HepG2 (cell line): ENCODE data around the gene EID1. TPM values are rescaled to one million over a fixed set of nuclear protein-coding genes. Genes with fewer than 3 reads are reported as not detected.

Source experiments
- ATF7 ChIP-seq, 2 experiments: fragments of 450-650 bp in 1 of 2; sonication (generic) in 1 of 2; formaldehyde crosslinking in 1 of 2; IDR thresholded peaks; 2 replicates each; pipeline versions ENCODE4 v1.4.0 to v1.6.1; 2016 to 2020; ENCODE audit warnings: antibody characterized with exemption in 1 of 2, mild to moderate bottlenecking in 1 of 2, missing genetic modification reagents in 1 of 2
- ATRX ChIP-seq: sonication (generic); formaldehyde crosslinking; IDR thresholded peaks from 2 replicates; pipeline ENCODE4 v1.4.0; 2020; ENCODE audit warnings: missing genetic modification reagents, borderline replicate concordance
- BCL3 ChIP-seq: sonication (generic); formaldehyde crosslinking; IDR thresholded peaks from 2 replicates; pipeline ENCODE4 v1.5.1; 2020; ENCODE audit warnings: mild to moderate bottlenecking, missing genetic modification reagents, moderate library complexity
- GABPA ChIP-seq, 2 experiments: IDR thresholded peaks; 2 replicates each; pipeline ENCODE4 v1.6.1; 2011 to 2016; ENCODE audit warnings: low read depth in 2 of 2, low read length in 1 of 2, missing biosample characterization in 1 of 2, missing genetic modification characterization in 1 of 2
- HNF4A ChIP-seq: sonication (generic); formaldehyde crosslinking; IDR thresholded peaks from 2 replicates; pipeline ENCODE4 v1.4.0; 2020; ENCODE audit warnings: missing genetic modification reagents
- KLF16 ChIP-seq, 2 experiments: sonication (generic) in 1 of 2; formaldehyde crosslinking in 1 of 2; IDR thresholded peaks; 2 replicates each; pipeline versions ENCODE4 v1.6.1 to v1.8.0; 2016 to 2023; ENCODE audit warnings: missing genetic modification reagents in 2 of 2, missing compliant biosample characterization in 1 of 2
- NFATC3 ChIP-seq: sonication (generic); formaldehyde crosslinking; IDR thresholded peaks from 2 replicates; pipeline ENCODE4 v1.5.1; 2020; ENCODE audit warnings: mild to moderate bottlenecking, missing genetic modification reagents
- SNAI1 ChIP-seq: sonication (generic); formaldehyde crosslinking; IDR thresholded peaks from 2 replicates; pipeline ENCODE4 v1.5.0; 2020; ENCODE audit warnings: mild to moderate bottlenecking, missing genetic modification reagents, borderline replicate concordance
- TRIM24 ChIP-seq: sonication (generic); formaldehyde crosslinking; IDR thresholded peaks from 2 replicates; pipeline ENCODE4 v1.8.0; 2022; ENCODE audit warnings: mild to moderate bottlenecking, missing genetic modification reagents
- YEATS2 ChIP-seq: sonication (generic); formaldehyde crosslinking; IDR thresholded peaks from 2 replicates; pipeline ENCODE4 v1.4.0; 2020; ENCODE audit warnings: missing genetic modification reagents, borderline replicate concordance
- ZBTB46 ChIP-seq: sonication (generic); formaldehyde crosslinking; IDR thresholded peaks from 2 replicates; pipeline ENCODE4 v1.4.0; 2020; ENCODE audit warnings: mild to moderate bottlenecking, missing genetic modification reagents, borderline replicate concordance
- ZNF12 ChIP-seq: sonication (generic); formaldehyde crosslinking; IDR thresholded peaks from 2 replicates; pipeline ENCODE4 v1.5.0; 2020; ENCODE audit warnings: missing genetic modification reagents
- ZNF207 ChIP-seq: fragments of 450-650 bp; IDR thresholded peaks from 2 replicates; pipeline ENCODE4 v1.6.1; 2016; ENCODE audit warnings: antibody characterized with exemption, borderline replicate concordance
- ZNF34 ChIP-seq: sonication (generic); formaldehyde crosslinking; IDR thresholded peaks from 2 replicates; pipeline ENCODE4 v1.4.0; 2020; ENCODE audit warnings: mild to moderate bottlenecking, missing genetic modification reagents, borderline replicate concordance
- ZNF407 ChIP-seq: sonication (generic); formaldehyde crosslinking; IDR thresholded peaks from one replicate; pipeline ENCODE4 v1.5.1; 2020; ENCODE audit warnings: mild to moderate bottlenecking, missing genetic modification reagents; ENCODE audit errors: not compliant biosample characterization
- polyA plus RNA-seq, 8 experiments: library from polyadenylated mRNA; depleted of rRNA in 3 of 8; stranded (reverse) in 7 of 8; unstranded in 1 of 8; fragments of >200 nt; fragmentation: Illumina TruSeq in 4 of 8; extraction: Trizol in 4 of 8; gene quantifications; 2 replicates each; pipeline versions ENCODE4 v1.2.1 to v1.2.3, GENCODE V29; 2011 to 2016; ENCODE audit warnings: low read depth in 4 of 8, missing spikeins in 1 of 8, mixed read lengths in 1 of 8; ENCODE audit not compliant: insufficient read depth in 1 of 8
- total RNA-seq, 5 experiments: library from RNA; depleted of rRNA; stranded (reverse); fragments of >200 nt; fragmentation: Illumina TruSeq; extraction: Trizol; gene quantifications; 2 replicates each; pipeline ENCODE4 v1.2.3, GENCODE V29; 2016; ENCODE audit warnings: low read depth in 1 of 5

The EID1 gene
- total and polyA plus RNA-seq, 2 of the 13 experiments (the other 11 are each of a cell fraction or from before 2014, with no cell fraction given): 2.2 to 5.4 TPM

- TF ChIP-seq ZNF407 (CRISPR knock-in tag): no peak
- no peak for TF ChIP-seq GABPA (IDR thresholded peaks at IDR 0.05; ENCODE audit: low read depth, low read length)
- no peak for TF ChIP-seq GABPA (CRISPR knock-in tag; IDR thresholded peaks at IDR 0.05; ENCODE audit: low read depth)
- TF ChIP-seq BCL3 (CRISPR knock-in tag): no peak
- no peak for TF ChIP-seq NFATC3 (CRISPR knock-in tag)
- no peak for TF ChIP-seq ZBTB46 (CRISPR knock-in tag)
- no peak for TF ChIP-seq ZNF34
- TF ChIP-seq ATF7 (IDR thresholded peaks at IDR 0.05): no peak
- TF ChIP-seq ATF7 (CRISPR knock-in tag; IDR thresholded peaks at IDR 0.05): no peak
- no peak for TF ChIP-seq ZNF207
- no peak for TF ChIP-seq ZNF12 (CRISPR knock-in tag)
- TF ChIP-seq HNF4A (CRISPR knock-in tag): no peak
- no peak for TF ChIP-seq YEATS2 (CRISPR knock-in tag)
- TF ChIP-seq KLF16 (CRISPR knock-in tag; IDR thresholded peaks at IDR 0.05): no peak
- no peak for TF ChIP-seq SNAI1 (CRISPR knock-in tag)
- TF ChIP-seq ATRX (CRISPR knock-in tag): no peak
- TF ChIP-seq TRIM24 (CRISPR knock-in tag): no peak
Observed at GRCh38 chr15:48845123-48845522, 32.8 kb upstream of the EID1 start (continued).
